H1 (cell line): Measurements from ENCODE around the gene DEGS1.

Source experiments
- CTCF ChIP-seq, 3 experiments: IDR thresholded peaks; 1 replicate in 2 of 3; 2 replicates in 1 of 3; pipeline versions ENCODE4 v1.5.1 to v1.6.1; 2011; ENCODE audit warnings: low read length in 3 of 3, mild to moderate bottlenecking in 3 of 3, inconsistent platforms in 2 of 3, low read depth in 1 of 3, moderate library complexity in 1 of 3; ENCODE audit not compliant: insufficient read depth in 1 of 3; ENCODE audit errors: control extremely low read depth in 1 of 3
- POLR2A ChIP-seq, 2 experiments: IDR thresholded peaks; 1 replicate in 1 of 2; 2 replicates in 1 of 2; pipeline ENCODE4 v1.6.1; 2011; ENCODE audit warnings: low read depth in 2 of 2, low read length in 2 of 2, mild to moderate bottlenecking in 2 of 2; ENCODE audit errors: control extremely low read depth in 1 of 2
- RNF2 ChIP-seq: fragments of 200-900, 300-1000 bp; sonication (generic); IDR thresholded peaks from 2 replicates; pipeline ENCODE4 v1.7.1; 2016; ENCODE audit warnings: borderline replicate concordance, low read depth, mild to moderate bottlenecking, antibody characterized with exemption, low read length; ENCODE audit not compliant: poor library complexity, severe bottlenecking; ENCODE audit errors: missing control alignments
- TEAD4 ChIP-seq: IDR thresholded peaks from 2 replicates; pipeline ENCODE4 v1.6.1; 2012; ENCODE audit warnings: low read depth, low read length, inconsistent platforms, mixed read lengths
- YY1 ChIP-seq: IDR thresholded peaks from 2 replicates; pipeline ENCODE4 v1.6.1; 2011; ENCODE audit warnings: low read depth, mild to moderate bottlenecking, low read length

DNA sequence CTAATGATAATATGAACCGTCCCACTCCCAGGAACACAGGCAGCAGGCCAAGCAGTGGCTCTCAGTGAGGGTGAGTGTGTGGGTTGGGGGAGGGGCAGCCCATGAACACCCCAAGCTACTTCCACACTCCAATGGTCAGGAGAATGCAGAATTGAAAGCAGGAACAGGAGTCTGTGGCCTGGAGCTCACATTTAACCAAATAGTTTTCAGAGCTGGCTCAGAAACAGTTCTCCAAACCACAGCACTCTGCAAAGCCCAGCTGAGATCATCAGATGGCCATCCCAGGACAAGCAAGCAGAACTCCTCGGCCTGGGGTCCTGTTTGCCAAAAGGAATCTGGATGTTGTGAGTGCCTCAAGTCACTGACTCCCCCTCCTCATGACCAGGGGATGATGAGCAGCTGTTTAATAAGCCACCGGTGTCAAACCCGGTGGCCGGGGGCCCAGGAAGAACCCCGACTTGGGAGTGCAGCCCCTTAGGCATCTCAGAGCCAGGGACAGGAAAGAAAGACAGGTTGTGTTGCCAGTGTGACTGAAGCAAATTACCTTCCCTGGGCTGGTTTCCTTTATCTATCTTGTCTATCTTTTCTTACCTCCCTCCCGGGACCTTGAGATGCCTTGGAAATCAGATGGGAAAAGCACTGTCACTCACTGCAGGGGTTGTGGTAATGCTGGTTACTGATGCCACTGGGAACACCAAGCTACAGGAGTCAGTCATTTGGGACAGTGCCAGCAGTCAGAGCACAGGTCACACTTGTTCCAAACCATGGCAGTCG is 20.4 kb downstream of the DEGS1 start:
- TF ChIP-seq CTCF (IDR thresholded peaks at IDR 0.05; ENCODE audit: control extremely low read depth in 1 of 3, insufficient read depth in 1 of 3, low read depth in 1 of 3, low read length in 3 of 3) (no peak), POLR2A (IDR thresholded peaks at IDR 0.05; ENCODE audit: control extremely low read depth in 1 of 2, low read depth in 2 of 2, low read length in 2 of 2) (no peak), TEAD4 (no peak), RNF2 (no peak), YY1 (no peak)
